ENCODE measurements around the gene DCXR.
"Not testable (repeated sequence)": the region's sequence is repeated elsewhere in the genome, so short reads cannot be mapped to it uniquely, and the experiment has no call there.

The DCXR gene

GRCh38 chr17:82045936-82046484, 8.5 kb upstream of the DCXR start:
- peaks cover 7% of the 10 kb centered on the region for H3K4me1 ChIP-seq (ENCODE audit: insufficient read depth, low read length)
- no peaks in the 10 kb centered on the region for H3K27me3 ChIP-seq (ENCODE audit: insufficient read depth, low read length)
- no peak overlapping the region for H3K27ac ChIP-seq (ENCODE audit: low read depth, low read length)
- H3K4me3 ChIP-seq (ENCODE audit: low read length), result no peak overlapping the region
- no peak overlapping the region for H3K9ac ChIP-seq (ENCODE audit: low read depth, low read length)
- no peaks in the 10 kb centered on the region for H3K9me3 ChIP-seq (ENCODE audit: insufficient read depth, low read depth, low read length)
- WGBS, result 94% methylated on average over 14 of the region's 14 CpGs
- peaks cover 29% of the 10 kb centered on the region for H3K36me3 ChIP-seq (ENCODE audit: insufficient read depth, low read length)

- H3K27me3 ChIP-seq (ENCODE audit: insufficient read depth, low read length), result no peaks in the 10 kb centered on the region
- H3K4me1 ChIP-seq (ENCODE audit: insufficient read depth, low read length), result peaks cover 7% of the 10 kb centered on the region
- WGBS, result 60% methylated on average over 16 of the region's 16 CpGs
- H3K27ac ChIP-seq (ENCODE audit: low read depth, low read length), result no peak overlapping the region
- H3K36me3 ChIP-seq (ENCODE audit: insufficient read depth, low read length), result peaks cover 17% of the 10 kb centered on the region
- H3K9me3 ChIP-seq (ENCODE audit: insufficient read depth, low read depth, low read length), result no peaks in the 10 kb centered on the region
- no peak overlapping the region for H3K9ac ChIP-seq (ENCODE audit: low read depth, low read length)
- no peak overlapping the region for H3K4me3 ChIP-seq (ENCODE audit: low read length)
Observed at GRCh38 chr17:82043507-82043906, 6.0 kb upstream of the DCXR start.

DNA sequence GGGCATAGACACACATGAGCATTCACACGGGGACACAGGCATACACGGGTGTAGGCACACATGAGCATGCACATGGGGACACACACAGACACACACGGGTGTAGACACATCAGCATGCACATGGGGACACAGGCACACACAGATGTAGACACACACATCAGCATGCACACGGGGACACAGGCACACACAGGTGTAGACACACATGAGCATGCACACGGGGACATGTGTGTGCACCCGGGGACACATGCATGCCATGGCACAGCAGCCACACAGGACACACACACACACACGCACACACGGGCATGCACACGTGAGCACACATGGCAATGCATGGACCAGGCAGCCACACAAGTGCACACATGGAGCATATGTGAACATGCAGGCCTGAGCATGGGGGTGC, 5.2 kb upstream of the DCXR start:
- no peak overlapping the region for H3K9ac ChIP-seq (ENCODE audit: low read depth, low read length)
- H3K4me1 ChIP-seq (ENCODE audit: insufficient read depth, low read length), result peaks cover 10% of the 10 kb centered on the region
- H3K27ac ChIP-seq (ENCODE audit: low read depth, low read length), result no peak overlapping the region
- no peaks in the 10 kb centered on the region for H3K27me3 ChIP-seq (ENCODE audit: insufficient read depth, low read length)
- peaks cover 12% of the 10 kb centered on the region; the same call in 1 of the 2 replicates for H3K36me3 ChIP-seq (ENCODE audit: insufficient read depth, low read length)
- WGBS, result 95% methylated on average over 9 of the region's 9 CpGs
- no peaks in the 10 kb centered on the region for H3K9me3 ChIP-seq (ENCODE audit: insufficient read depth, low read depth, low read length)
- H3K4me3 ChIP-seq (ENCODE audit: low read length), result no peak overlapping the region

GRCh38 chr17:82041144-82041814, 3.8 kb upstream of the DCXR start:
- Histone ChIP-seq H3K9ac (ENCODE audit: low read depth, low read length) (no peak overlapping the region), H3K4me3 (ENCODE audit: low read length) (no peak overlapping the region), H3K36me3 (ENCODE audit: insufficient read depth, low read length) (no peaks in the 10 kb centered on the region), H3K4me1 (ENCODE audit: insufficient read depth, low read length) (peaks cover 10% of the 10 kb centered on the region), H3K27ac (ENCODE audit: low read depth, low read length) (no peak overlapping the region), H3K9me3 (ENCODE audit: insufficient read depth, low read depth, low read length) (no peaks in the 10 kb centered on the region), H3K27me3 (ENCODE audit: insufficient read depth, low read length) (no peaks in the 10 kb centered on the region)
- whole genome bisulfite sequencing, result 69% methylated on average over 17 of the region's 17 CpGs

DNA sequence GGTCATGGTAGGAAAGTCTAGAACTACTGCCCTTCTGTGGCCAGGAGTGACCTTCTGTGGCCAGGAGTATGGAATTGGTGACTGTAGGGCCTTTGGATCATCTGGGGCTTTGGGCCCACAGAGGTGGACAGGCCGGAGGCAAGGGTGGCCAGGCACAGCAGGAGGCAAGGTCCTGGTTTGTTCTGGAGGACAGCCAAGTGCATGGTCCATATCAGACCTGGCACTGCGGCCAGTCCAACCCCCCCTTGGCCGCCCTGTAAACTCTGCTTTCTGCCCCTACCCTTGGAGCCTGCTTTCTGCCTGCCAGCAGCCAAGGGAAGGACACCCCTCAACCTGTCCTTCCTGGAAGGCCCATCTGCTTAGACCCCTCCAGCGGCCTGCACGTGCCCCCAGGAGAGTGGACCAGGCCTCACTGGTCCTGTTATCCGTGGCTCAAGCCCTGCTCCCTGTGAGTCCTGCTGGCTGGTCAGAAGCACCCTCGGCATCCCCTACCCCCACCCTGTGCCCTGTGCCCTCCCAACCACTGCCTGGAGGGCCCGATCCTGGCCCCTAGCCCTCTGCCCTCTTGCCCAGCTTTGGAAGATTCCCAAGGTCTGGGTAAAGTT, 2.3 kb upstream of the DCXR start:
- Histone ChIP-seq H3K4me1 (ENCODE audit: insufficient read depth, low read length) (peaks cover 10% of the 10 kb centered on the region), H3K36me3 (ENCODE audit: insufficient read depth, low read length) (no peaks in the 10 kb centered on the region), H3K27ac (ENCODE audit: low read depth, low read length) (no peak overlapping the region), H3K9me3 (ENCODE audit: insufficient read depth, low read depth, low read length) (no peaks in the 10 kb centered on the region), H3K4me3 (ENCODE audit: low read length) (no peak overlapping the region), H3K9ac (ENCODE audit: low read depth, low read length) (no peak overlapping the region), H3K27me3 (ENCODE audit: insufficient read depth, low read length) (no peaks in the 10 kb centered on the region)
- 96% methylated on average over 8 of the region's 8 CpGs for WGBS

- not testable (repeated sequence) for H3K36me3 ChIP-seq (ENCODE audit: insufficient read depth, low read length); H3K27me3 ChIP-seq (ENCODE audit: insufficient read depth, low read length); H3K4me3 ChIP-seq (ENCODE audit: low read length); H3K9ac ChIP-seq (ENCODE audit: low read depth, low read length); H3K27ac ChIP-seq (ENCODE audit: low read depth, low read length); H3K9me3 ChIP-seq (ENCODE audit: insufficient read depth, low read depth, low read length)
- 93% methylated on average over 16 of the region's 16 CpGs for WGBS
- H3K4me1 ChIP-seq (ENCODE audit: insufficient read depth, low read length), result peaks cover 10% of the 10 kb centered on the region
Observed at GRCh38 chr17:82038796-82039409, 1.4 kb upstream of the DCXR start.

- Histone ChIP-seq H3K9me3 (ENCODE audit: insufficient read depth, low read depth, low read length) (no peaks in the 10 kb centered on the region), H3K4me1 (ENCODE audit: insufficient read depth, low read length) (peaks cover 3% of the 10 kb centered on the region; the same call in 1 of the 2 replicates), H3K27ac (ENCODE audit: low read depth, low read length) (no peak overlapping the region; the same call in 1 of the 2 replicates), H3K9ac (ENCODE audit: low read depth, low read length) (no peak overlapping the region), H3K27me3 (ENCODE audit: insufficient read depth, low read length) (no peaks in the 10 kb centered on the region), H3K36me3 (ENCODE audit: insufficient read depth, low read length) (no peaks in the 10 kb centered on the region), H3K4me3 (ENCODE audit: low read length) (peak overlapping the region; percentile 74)
- WGBS, result 26% methylated on average over 10 of the region's 10 CpGs
Observed at GRCh38 chr17:82037889-82038195, 345 bp upstream of the DCXR start.

- 59% methylated on average over 23 of the region's 23 CpGs for WGBS
- no peaks in the 10 kb centered on the region for H3K9me3 ChIP-seq (ENCODE audit: insufficient read depth, low read depth, low read length)
- no peaks in the 10 kb centered on the region for H3K27me3 ChIP-seq (ENCODE audit: insufficient read depth, low read length)
- H3K36me3 ChIP-seq (ENCODE audit: insufficient read depth, low read length), result no peaks in the 10 kb centered on the region
- peak overlapping the region; percentile 73 for H3K9ac ChIP-seq (ENCODE audit: low read depth, low read length)
- H3K4me3 ChIP-seq (ENCODE audit: low read length), result peak overlapping the region; percentile 74
- H3K4me1 ChIP-seq (ENCODE audit: insufficient read depth, low read length), result peaks cover 9% of the 10 kb centered on the region; the same call in 1 of the 2 replicates
- H3K27ac ChIP-seq (ENCODE audit: low read depth, low read length), result no peak overlapping the region
Observed at GRCh38 chr17:82036634-82037091, 834 bp downstream of the DCXR start.

GRCh38 chr17:82035956-82036633, 1.4 kb downstream of the DCXR start:
- Histone ChIP-seq H3K4me3 (ENCODE audit: low read length) (peak overlapping the region; percentile 74), H3K27me3 (ENCODE audit: insufficient read depth, low read length) (no peaks in the 10 kb centered on the region), H3K9me3 (ENCODE audit: insufficient read depth, low read depth, low read length) (no peaks in the 10 kb centered on the region), H3K4me1 (ENCODE audit: insufficient read depth, low read length) (peaks cover 9% of the 10 kb centered on the region; the same call in 1 of the 2 replicates), H3K36me3 (ENCODE audit: insufficient read depth, low read length) (no peaks in the 10 kb centered on the region), H3K27ac (ENCODE audit: low read depth, low read length) (no peak overlapping the region), H3K9ac (ENCODE audit: low read depth, low read length) (no peak overlapping the region)
- WGBS, result 92% methylated on average over 20 of the region's 20 CpGs

- no peaks in the 10 kb centered on the region for H3K36me3 ChIP-seq (ENCODE audit: insufficient read depth, low read length)
- WGBS, result 92% methylated on average over 8 of the region's 8 CpGs
- H3K4me1 ChIP-seq (ENCODE audit: insufficient read depth, low read length), result peaks cover 9% of the 10 kb centered on the region; the same call in 1 of the 2 replicates
- no peak overlapping the region for H3K9ac ChIP-seq (ENCODE audit: low read depth, low read length)
- no peaks in the 10 kb centered on the region for H3K27me3 ChIP-seq (ENCODE audit: insufficient read depth, low read length)
- no peak overlapping the region for H3K27ac ChIP-seq (ENCODE audit: low read depth, low read length)
- H3K9me3 ChIP-seq (ENCODE audit: insufficient read depth, low read depth, low read length), result no peaks in the 10 kb centered on the region
- H3K4me3 ChIP-seq (ENCODE audit: low read length), result no peak overlapping the region
Observed at GRCh38 chr17:82035488-82035887, 2.0 kb downstream of the DCXR start.

Data from HUES64 (cell line).